ENCODE results near the gene PARD3B. TPM values are rescaled to one million over a fixed set of nuclear protein-coding genes. Genes with fewer than 3 reads are reported as not detected.

Gene PARD3B
- total and polyA plus RNA-seq, 2 of the 13 experiments (the other 11 are each of a cell fraction or from before 2014, with no cell fraction given): 0.71 to 2.3 TPM

- Histone ChIP-seq H3K4me3 (replicated peaks in 1 of 3; ENCODE audit: insufficient read depth in 1 of 3, low read depth in 2 of 3, low read length in 3 of 3) (no peak overlapping the region), H3K9me3 (ENCODE audit: low read length) (peaks cover 81% of the 10 kb centered on the region), H3K9ac (ENCODE audit: insufficient read depth, low read depth, low read length) (no peak overlapping the region), H3K79me2 (ENCODE audit: insufficient read depth, low read length) (no peaks in the 10 kb centered on the region), H3K27ac (ENCODE audit: extremely low read length, insufficient read depth, low read length) (no peak overlapping the region), H2AFZ (ENCODE audit: low read length) (no peak overlapping the region), H3K4me2 (ENCODE audit: low read depth, low read length) (no peak overlapping the region), H3K27me3 (ENCODE audit: control insufficient read depth in 1 of 2, insufficient read depth in 2 of 2, low read length in 2 of 2) (no peaks in the 10 kb centered on the region), H3K36me3 (replicated peaks in 1 of 2; ENCODE audit: control insufficient read depth in 1 of 2, insufficient read depth in 2 of 2, low read length in 2 of 2) (no peaks in the 10 kb centered on the region), H4K20me1 (ENCODE audit: insufficient read depth, low read length) (no peaks in the 10 kb centered on the region), H3K4me1 (ENCODE audit: insufficient read depth, low read length) (no peaks in the 10 kb centered on the region)
- no TSS peak for BruUV-seq (replicated peaks)
- ChIA-PET POLR2A (no interaction called here), CTCF (ENCODE audit: low intra/inter-chr PET ratio, low total read pairs) (no interaction called here)
- in situ Hi-C loops (cut with HindIII; ENCODE audit: extremely low pct_ligation_motif_present, low pct_unique_long_range_greater_than_20kb): no loop called here
- no peak for DNase-seq (ENCODE audit: low spot score)
- no peak for FAIRE-seq
- 61% methylated on average over 5 of the region's 5 CpGs for WGBS (ENCODE audit: low lambda C conversion rate)
- TF ChIP-seq ZFP36L1 (CRISPR knock-in tag; IDR thresholded peaks at IDR 0.05) (no peak), GLI4 (CRISPR knock-in tag; IDR thresholded peaks at IDR 0.05; ENCODE audit: borderline replicate concordance) (no peak), MXD1 (CRISPR knock-in tag; IDR thresholded peaks at IDR 0.05) (no peak), HNRNPH1 (optimal IDR thresholded peaks at IDR 0.05; ENCODE audit: low read depth, low read length) (no peak), CAMTA2 (CRISPR knock-in tag; IDR thresholded peaks at IDR 0.05; ENCODE audit: borderline replicate concordance) (no peak), TSC22D2 (CRISPR knock-in tag; IDR thresholded peaks at IDR 0.05; ENCODE audit: borderline replicate concordance) (no peak), ZNF101 (CRISPR knock-in tag; IDR thresholded peaks at IDR 0.05; ENCODE audit: borderline replicate concordance, low read depth) (no peak), CBX2 (IDR thresholded peaks at IDR 0.05; ENCODE audit: low read depth, low read length) (no peak), CBX2 (CRISPR knock-in tag; IDR thresholded peaks at IDR 0.05; ENCODE audit: low read depth) (no peak)
- intact Hi-C loops (cut with micrococcal nuclease; ENCODE audit: unreplicated experiment): no loop called here
- ATAC-seq: no peak
These were observed 279.6 kb downstream of the PARD3B start for GRCh38 chr2:204824751-204825453.

Measured in HepG2 (cell line).